A673 (cell line): ENCODE results near the gene GNA15.

Experiments used
- EZH2 ChIP-seq: fragments of 200-600 bp; sonication (generic); IDR thresholded peaks from 2 replicates; pipeline ENCODE4 v1.6.1; 2017; ENCODE audit warnings: borderline replicate concordance, low read depth, mild to moderate bottlenecking, mixed read lengths, antibody characterized with exemption, low read length; ENCODE audit not compliant: poor library complexity, severe bottlenecking
- TF ChIP-seq, protein P1 (sequence below): fragments of 300-800, 200-600 bp; sonication (generic); conservative IDR thresholded peaks from 2 replicates; pipeline ENCODE4 v1.5.1; 2017; ENCODE audit warnings: low read depth, mild to moderate bottlenecking, antibody characterized with exemption, low read length, moderate library complexity, mixed read lengths

DNA sequence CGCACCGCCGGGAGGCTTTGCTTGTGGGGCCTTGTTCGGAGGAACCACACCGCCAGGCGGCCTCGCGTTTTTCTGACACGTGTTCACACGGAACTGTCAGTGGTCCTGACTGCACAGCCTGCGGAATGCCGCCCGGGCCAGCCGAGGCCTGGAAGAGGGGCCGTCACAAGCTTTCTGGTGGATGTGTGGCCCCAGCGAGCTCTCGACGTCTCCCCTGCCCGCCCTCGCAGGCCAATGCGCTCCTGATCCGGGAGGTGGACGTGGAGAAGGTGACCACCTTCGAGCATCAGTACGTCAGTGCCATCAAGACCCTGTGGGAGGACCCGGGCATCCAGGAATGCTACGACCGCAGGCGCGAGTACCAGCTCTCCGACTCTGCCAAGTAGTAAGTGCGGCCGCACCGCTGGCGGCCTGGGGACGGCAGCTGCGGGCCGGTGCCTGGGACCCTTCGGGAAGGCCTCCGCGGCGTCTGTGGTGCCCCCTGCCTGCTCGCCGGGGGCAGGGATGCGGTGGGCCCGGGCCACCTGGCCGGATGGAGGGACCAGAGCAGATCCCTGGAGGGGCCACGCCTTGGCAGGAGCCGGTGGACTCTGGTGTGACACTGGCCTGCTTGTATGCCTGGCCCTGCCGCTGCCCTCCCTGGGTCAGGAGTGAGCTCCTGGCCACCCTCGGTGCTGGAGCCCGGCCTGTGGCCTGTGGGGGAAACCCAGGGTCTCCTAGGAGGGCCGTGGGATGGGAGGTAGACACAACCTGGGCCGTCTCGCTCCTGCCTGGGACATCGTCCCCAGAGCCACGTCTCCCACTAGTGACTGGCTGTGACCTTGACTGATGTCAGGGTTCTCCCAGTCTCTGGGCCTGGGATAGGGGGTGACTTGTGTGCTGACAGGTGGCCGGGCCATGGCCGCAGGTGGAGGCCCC lies 22.5 kb upstream of the GNA15 start:
- TF ChIP-seq, protein P1, sequence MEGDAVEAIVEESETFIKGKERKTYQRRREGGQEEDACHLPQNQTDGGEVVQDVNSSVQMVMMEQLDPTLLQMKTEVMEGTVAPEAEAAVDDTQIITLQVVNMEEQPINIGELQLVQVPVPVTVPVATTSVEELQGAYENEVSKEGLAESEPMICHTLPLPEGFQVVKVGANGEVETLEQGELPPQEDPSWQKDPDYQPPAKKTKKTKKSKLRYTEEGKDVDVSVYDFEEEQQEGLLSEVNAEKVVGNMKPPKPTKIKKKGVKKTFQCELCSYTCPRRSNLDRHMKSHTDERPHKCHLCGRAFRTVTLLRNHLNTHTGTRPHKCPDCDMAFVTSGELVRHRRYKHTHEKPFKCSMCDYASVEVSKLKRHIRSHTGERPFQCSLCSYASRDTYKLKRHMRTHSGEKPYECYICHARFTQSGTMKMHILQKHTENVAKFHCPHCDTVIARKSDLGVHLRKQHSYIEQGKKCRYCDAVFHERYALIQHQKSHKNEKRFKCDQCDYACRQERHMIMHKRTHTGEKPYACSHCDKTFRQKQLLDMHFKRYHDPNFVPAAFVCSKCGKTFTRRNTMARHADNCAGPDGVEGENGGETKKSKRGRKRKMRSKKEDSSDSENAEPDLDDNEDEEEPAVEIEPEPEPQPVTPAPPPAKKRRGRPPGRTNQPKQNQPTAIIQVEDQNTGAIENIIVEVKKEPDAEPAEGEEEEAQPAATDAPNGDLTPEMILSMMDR = no peak
- no peak for TF ChIP-seq EZH2
